HUES6 (cell line): Measurements from ENCODE around the gene TRAPPC8.
"Not testable (repeated sequence)": the region's sequence is repeated elsewhere in the genome, so short reads cannot be mapped to it uniquely, and the experiment has no call there.

Source experiments
- H3K27ac ChIP-seq: 2 replicates; pipeline ENCODE4 v1.7.0; 2013; ENCODE audit warnings: low read depth, mild to moderate bottlenecking, low read length, inconsistent platforms
- H3K27me3 ChIP-seq: 2 replicates; pipeline ENCODE4 v1.6.1; 2013; ENCODE audit warnings: low read length; ENCODE audit not compliant: control insufficient read depth, insufficient read depth
- H3K36me3 ChIP-seq: 2 replicates; pipeline ENCODE4 v1.6.1; 2013; ENCODE audit warnings: low read length; ENCODE audit not compliant: control insufficient read depth, insufficient read depth
- H3K4me1 ChIP-seq: 2 replicates; pipeline ENCODE4 v1.6.1; 2013; ENCODE audit warnings: low read length; ENCODE audit not compliant: control insufficient read depth, insufficient read depth
- H3K4me3 ChIP-seq: 2 replicates; pipeline ENCODE4 v1.5.1; 2013; ENCODE audit warnings: low read depth, low read length
- H3K9ac ChIP-seq: one replicate; pipeline ENCODE4 v1.6.1; 2013; ENCODE audit warnings: mild to moderate bottlenecking, low read length
- H3K9me3 ChIP-seq: 2 replicates; pipeline ENCODE4 v1.6.1; 2013; ENCODE audit warnings: low read depth, low read length; ENCODE audit not compliant: control insufficient read depth, insufficient read depth

TRAPPC8 gene

DNA sequence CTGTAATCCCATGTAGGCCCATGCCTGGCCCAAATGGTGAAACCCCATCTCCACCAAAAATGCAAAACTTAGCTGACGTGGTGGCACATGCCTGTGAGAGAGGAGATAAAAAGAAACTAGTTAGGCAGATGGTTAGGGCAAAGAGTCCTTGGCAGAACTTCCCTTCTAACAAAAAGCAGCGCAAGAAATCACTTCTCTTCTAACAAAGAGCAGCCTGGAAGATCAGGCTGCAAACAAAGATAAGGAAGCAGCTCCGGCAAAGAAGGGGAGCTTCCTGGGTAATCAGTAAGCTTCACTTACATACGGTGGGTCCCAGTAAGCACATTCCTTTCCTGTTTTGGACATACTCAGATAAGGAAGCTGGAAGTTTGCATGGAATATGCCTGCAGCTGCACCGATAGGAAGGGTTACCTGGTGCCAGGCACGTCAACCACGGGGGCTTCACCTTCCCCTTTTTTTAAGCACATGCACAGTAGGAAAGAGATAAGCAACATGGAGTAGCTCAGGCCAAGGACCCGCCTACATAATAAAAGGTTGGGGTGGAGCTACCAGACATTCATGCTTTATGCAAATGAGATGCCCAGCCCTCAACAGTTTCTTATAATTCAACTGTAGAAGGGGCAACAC is 121.3 kb downstream of the TRAPPC8 start:
- Histone ChIP-seq H3K27ac (peak overlapping the region; percentile 43; the same call in 1 of the 2 replicates), H3K27me3 (no peaks in the 10 kb centered on the region), H3K36me3 (no peaks in the 10 kb centered on the region), H3K9me3 (peaks cover 7% of the 10 kb centered on the region; the same call in 1 of the 2 replicates), H3K4me3 (no peak overlapping the region), H3K9ac (no peak overlapping the region), H3K4me1 (peaks cover 36% of the 10 kb centered on the region)

DNA sequence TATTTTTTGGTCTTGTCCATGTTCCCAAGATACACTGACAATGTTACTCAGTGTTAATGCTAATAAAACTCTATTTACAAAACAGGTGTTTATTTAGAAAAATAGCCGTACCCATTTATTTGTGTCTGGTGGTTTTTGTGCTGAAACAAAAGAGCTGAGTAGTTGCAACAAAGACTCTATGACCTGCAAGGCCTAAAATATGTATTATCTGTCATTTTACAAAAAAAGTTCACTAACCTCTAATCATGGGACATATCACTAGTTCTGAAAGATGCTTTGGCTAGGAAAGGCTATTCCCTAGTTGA is 123.1 kb downstream of the TRAPPC8 start:
- H3K27ac ChIP-seq: no peak overlapping the region
- peaks cover 7% of the 10 kb centered on the region; the same call in 1 of the 2 replicates for H3K9me3 ChIP-seq
- H3K36me3 ChIP-seq: no peaks in the 10 kb centered on the region
- no peak overlapping the region for H3K9ac ChIP-seq
- H3K27me3 ChIP-seq: no peaks in the 10 kb centered on the region
- no peak overlapping the region for H3K4me3 ChIP-seq
- H3K4me1 ChIP-seq: peaks cover 21% of the 10 kb centered on the region

DNA sequence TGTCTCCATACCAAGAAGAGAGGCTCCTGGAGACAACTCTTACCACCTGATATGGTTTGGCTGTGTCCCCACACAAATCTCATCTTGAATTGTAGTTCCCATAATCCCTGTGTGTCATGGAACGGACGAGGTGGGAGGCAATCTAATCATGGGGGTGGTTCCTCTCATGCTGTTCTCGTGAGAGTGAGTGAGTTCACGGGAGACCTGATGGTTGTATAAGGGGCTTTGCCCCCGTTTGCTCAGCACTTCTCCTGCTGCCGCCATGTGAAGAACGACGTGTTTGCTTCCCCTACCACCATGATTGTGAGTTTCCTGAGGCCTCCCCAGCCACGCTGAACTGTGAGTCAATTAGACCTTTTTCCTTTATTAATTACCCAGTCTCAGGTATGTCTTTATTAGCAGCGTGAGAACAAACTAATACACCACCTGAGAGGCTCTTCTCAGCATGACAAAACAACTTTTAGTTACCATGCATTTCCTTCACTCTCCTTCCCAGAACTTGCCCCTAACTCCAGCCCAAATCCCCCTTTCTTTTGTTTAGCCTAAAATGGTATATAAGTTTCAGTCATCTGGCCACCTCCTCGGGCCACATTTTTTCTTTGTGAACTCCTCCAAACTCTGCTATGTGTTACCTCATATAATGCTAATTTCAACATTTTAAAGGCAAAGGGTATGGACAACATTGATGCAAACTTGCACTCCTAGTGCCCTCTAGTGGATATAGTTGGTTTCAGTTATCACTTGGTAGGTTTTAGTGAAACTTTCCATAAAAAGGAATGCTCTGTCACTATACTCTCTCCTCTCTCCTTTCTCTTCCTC is 123.6 kb downstream of the TRAPPC8 start:
- Histone ChIP-seq H3K9ac (peak overlapping the region; percentile 57), H3K36me3 (no peaks in the 10 kb centered on the region)

DNA sequence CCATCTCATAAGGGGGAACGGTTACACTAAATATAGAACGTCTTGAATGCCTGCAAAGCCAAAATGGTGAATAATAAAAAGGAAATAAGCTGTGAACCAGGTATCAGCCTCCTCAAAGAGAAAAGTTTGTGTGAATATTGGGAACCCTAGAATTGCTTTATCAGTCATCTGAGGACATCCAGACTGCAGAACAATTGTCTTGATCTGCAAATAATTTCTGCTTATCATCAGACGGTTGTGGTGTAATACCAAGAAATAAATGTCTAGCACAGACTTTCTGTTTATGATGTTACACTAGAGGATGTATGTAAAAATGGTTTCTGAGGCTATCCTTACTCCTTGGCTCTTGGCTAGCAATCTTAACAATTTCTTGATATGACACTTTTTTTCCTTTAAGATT is 128.8 kb downstream of the TRAPPC8 start:
- H3K9ac ChIP-seq: no peak overlapping the region
- peaks cover 7% of the 10 kb centered on the region; the same call in 1 of the 2 replicates for H3K9me3 ChIP-seq
- no peak overlapping the region for H3K4me3 ChIP-seq
- peaks cover 23% of the 10 kb centered on the region for H3K4me1 ChIP-seq
- H3K27me3 ChIP-seq: no peaks in the 10 kb centered on the region
- no peaks in the 10 kb centered on the region for H3K36me3 ChIP-seq
- no peak overlapping the region for H3K27ac ChIP-seq

More for the DNA sequence above, 123.6 kb downstream of the TRAPPC8 start:
- Histone ChIP-seq H3K27ac (peak overlapping the region; percentile 38; the same call in 1 of the 2 replicates), H3K9me3 (peaks cover 7% of the 10 kb centered on the region; the same call in 1 of the 2 replicates), H3K4me3 (no peak overlapping the region), H3K4me1 (peaks cover 19% of the 10 kb centered on the region), H3K27me3 (no peaks in the 10 kb centered on the region)

DNA sequence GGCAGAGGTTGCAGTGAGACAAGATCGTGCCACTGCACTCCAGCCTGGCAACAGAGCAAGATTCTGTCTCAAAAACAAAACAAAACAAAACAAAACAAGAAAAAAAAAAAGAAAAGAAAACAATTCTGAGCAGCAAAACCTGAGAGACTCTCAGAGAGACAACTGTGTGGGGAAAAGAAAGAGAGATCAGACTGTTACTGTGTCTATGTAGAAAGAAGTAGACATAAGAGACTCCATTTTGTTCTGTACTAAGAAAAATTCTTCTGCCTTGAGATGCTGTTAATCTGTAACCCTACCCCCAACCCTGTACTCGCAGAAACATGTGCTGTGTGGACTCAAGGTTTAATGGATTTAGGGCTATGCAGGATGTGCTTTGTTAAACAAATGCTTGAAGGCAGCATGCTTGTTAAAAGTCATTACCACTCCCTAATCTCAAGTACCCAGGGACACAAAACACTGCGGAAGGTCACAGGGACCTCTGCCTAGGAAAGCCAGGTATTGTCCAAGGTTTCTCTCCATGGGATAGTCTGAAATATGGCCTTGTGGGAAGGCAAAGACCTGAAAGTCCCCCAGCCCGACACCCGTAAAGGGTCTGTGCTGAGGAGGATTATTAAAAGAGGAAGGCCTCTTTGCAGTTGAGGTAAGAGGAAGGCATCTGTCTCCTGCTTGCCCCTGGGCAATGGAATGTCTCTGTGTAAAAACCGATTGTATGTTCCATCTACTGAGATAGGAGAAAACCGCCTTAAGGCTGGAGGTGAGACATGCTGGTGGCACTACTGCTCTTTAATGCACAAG is 132.4 kb downstream of the TRAPPC8 start:
- peak overlapping the region; percentile 91 for H3K27ac ChIP-seq

DNA sequence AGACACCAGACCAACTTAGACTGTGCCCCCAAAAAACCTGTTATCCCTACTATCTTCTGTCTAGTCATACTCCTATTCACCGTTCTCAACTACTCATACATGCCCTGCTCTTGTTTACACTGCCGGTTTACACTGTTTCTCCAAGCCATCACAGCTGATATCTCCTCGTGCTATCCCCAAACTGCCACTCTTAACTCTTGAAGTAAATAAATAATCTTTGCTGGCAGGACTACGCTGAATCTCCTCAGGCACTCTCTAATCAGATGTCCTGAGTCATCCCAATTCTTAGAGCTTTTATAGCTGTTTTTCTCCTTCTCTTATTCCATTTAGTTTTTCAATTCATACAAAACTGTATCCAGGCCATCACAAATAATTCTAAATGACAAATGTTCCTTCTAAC is 133.9 kb downstream of the TRAPPC8 start:
- not testable (repeated sequence) for H3K9me3 ChIP-seq, H3K36me3 ChIP-seq, H3K27me3 ChIP-seq, H3K4me3 ChIP-seq
- Histone ChIP-seq H3K4me1 (peaks cover 21% of the 10 kb centered on the region), H3K27ac (peak overlapping the region; percentile 82; the same call in 1 of the 2 replicates), H3K9ac (peak overlapping the region; percentile 74)

More for the DNA sequence above, 132.4 kb downstream of the TRAPPC8 start:
- peak overlapping the region; percentile 89 for H3K9ac ChIP-seq
- H3K4me1 ChIP-seq: peaks cover 21% of the 10 kb centered on the region
- not testable (repeated sequence) for H3K27me3 ChIP-seq, H3K9me3 ChIP-seq, H3K4me3 ChIP-seq, H3K36me3 ChIP-seq

DNA sequence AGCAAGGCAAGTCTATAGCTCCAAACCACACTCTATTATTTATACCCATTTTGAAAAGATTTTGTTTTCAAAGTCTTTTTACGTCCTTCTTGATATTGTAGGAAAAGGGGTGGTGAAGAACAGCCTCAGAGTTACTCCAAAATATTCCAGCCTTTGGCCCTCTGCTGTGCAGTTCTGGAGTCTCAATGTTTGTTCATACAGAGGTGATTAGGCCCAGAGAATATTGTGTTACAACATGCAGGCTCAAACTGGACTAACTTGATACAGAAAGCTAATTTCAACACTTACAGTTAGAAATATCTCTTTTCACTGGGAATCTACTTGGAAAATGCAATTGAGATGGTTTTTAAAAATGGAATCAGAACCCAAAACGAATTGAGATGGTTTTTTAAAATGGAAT is 141.8 kb downstream of the TRAPPC8 start:
- Histone ChIP-seq H3K4me3 (no peak overlapping the region), H3K36me3 (no peaks in the 10 kb centered on the region), H3K27ac (no peak overlapping the region), H3K9me3 (peaks cover 5% of the 10 kb centered on the region), H3K4me1 (no peaks in the 10 kb centered on the region), H3K9ac (no peak overlapping the region), H3K27me3 (no peaks in the 10 kb centered on the region)

DNA sequence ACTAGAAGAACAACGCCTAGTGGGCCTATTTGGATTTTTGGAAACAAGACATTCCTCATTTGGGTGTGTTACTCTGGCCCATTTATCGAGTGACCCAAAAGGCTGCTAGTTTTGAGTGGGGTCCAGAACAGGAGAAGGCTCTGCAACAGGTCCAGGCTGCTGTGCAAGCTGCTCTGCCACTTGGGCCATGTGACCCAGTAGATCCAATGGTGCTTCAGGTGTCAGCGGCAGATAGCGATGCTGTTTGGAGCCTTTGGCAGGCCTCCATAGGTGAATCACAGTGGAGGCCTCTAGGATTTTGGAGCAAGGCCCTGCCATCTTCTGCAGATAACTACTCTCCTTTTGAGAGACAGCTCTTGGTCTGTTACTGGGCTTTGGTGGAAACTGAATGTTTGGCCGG is 143.7 kb downstream of the TRAPPC8 start:
- not testable (repeated sequence) for H3K27ac ChIP-seq, H3K4me3 ChIP-seq, H3K9me3 ChIP-seq, H3K9ac ChIP-seq, H3K27me3 ChIP-seq, H3K4me1 ChIP-seq, H3K36me3 ChIP-seq

DNA sequence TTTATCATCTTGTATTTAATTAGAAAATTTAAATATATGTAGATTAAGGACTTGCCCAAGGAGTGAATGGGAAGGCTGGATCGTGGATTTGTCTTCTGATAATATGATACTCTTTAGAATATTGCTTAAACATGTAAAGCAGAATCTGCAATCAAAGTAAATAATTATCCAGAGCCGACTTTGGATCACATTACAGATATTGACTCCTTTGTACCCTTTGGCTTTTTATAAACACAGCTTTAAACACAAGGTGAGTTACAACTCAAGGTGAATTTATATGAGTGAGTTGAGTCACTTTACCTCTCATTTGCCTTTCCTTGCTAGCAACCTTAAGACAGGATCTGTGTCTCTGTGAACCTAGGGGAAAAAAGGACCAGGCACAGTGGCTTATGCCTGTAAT is 144.5 kb downstream of the TRAPPC8 start:
- Histone ChIP-seq H3K27me3 (no peaks in the 10 kb centered on the region), H3K9ac (no peak overlapping the region), H3K9me3 (peaks cover 4% of the 10 kb centered on the region), H3K36me3 (no peaks in the 10 kb centered on the region), H3K27ac (no peak overlapping the region), H3K4me1 (no peaks in the 10 kb centered on the region), H3K4me3 (no peak overlapping the region)

DNA sequence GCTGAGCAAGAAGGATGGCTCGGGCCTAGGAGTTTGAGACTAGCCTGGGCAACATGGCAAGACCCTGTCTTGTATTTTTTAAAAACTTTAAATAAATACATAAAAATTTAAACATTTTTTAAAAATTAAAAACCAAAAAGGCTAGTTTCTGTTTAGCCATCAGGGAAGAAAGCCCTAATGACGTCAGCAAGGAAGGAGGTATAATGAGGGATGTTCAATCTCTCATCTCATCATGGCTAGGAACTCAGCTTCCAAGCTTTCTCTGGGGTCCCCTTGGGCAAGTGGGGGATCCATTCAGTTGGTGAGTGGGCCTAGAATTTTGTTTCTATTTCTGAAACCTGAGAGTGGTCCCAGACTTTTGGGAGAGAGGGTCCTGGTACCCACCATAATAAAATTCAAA is 147.2 kb downstream of the TRAPPC8 start:
- no peak overlapping the region for H3K9ac ChIP-seq
- H3K36me3 ChIP-seq: no peaks in the 10 kb centered on the region
- H3K9me3 ChIP-seq: no peaks in the 10 kb centered on the region
- H3K4me1 ChIP-seq: no peaks in the 10 kb centered on the region
- no peak overlapping the region for H3K27ac ChIP-seq
- no peaks in the 10 kb centered on the region for H3K27me3 ChIP-seq
- no peak overlapping the region for H3K4me3 ChIP-seq

DNA sequence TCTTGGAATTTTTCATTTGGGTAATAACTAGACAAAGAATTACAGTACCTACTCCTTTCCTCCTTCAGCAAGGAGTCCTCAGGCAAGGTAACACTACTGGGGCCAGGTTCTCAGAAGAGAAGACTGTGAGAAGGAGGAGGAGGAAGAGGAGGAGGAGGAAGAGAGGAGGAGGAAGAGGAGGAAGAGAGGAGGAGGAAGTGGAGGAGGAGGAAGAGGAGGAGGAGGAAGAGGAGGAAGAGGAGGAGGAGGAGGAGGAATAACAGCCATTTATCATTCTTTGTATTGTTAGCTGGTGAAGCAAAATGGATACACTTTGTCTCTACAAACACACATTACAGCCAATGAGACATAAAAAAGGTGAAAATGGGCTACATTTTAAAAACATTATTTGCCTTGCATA is 149.4 kb downstream of the TRAPPC8 start:
- Histone ChIP-seq H3K27me3 (no peaks in the 10 kb centered on the region), H3K36me3 (no peaks in the 10 kb centered on the region), H3K27ac (no peak overlapping the region), H3K4me1 (0 out of 2 replicates have a peak, but pooled peaks cover 3% of the 10 kb centered on the region), H3K4me3 (no peak overlapping the region), H3K9ac (no peak overlapping the region), H3K9me3 (no peaks in the 10 kb centered on the region)
